Stimulated activated CD4-positive, alpha-beta T cell treated with anti-CD3 and anti-CD28 coated beads, Interleukin-12 subunit alpha, Interleukin-12 subunit beta, amount 100 ng/mL, for 24 hours (primary cell): ENCODE results near the gene ATP2B2.

Source experiments
- DNase-seq, 2 experiments: peaks; one replicate each; pipeline ENCODE4 v3.0.0-alpha.2; 2020; ENCODE audit warnings: low read depth in 2 of 2

Gene ATP2B2

DNA sequence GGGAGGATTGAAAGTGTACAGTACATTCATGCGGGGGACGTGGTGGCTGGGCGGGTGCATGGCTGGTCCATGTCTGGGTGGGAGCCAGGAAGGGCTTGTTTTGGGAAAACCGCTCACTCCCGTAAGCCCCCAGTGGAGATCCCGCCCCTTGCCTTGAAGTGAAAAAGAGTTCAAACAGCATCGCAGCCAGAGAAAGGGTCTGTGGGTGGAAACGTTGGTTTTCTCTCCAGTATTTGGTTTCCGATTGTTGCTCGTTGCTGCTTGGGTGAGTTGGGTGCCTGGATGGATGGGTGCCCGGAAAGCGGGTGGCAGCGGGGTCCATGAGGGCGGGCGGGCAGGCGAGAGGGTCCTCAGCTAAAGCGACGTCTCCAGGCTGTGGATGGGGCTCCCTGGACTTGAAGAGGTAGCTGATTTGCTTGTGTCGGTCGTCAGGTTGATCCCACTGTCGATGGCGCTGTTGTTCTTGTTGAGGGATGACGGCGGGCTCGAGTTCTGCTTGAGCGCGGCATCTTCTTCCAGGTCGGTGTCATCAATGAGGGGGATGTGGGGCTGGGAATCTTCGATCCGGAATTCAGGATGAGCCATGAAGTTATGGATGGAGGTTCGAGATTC lies 176.8 kb downstream of the ATP2B2 start:
- DNase-seq, result no peak

DNA sequence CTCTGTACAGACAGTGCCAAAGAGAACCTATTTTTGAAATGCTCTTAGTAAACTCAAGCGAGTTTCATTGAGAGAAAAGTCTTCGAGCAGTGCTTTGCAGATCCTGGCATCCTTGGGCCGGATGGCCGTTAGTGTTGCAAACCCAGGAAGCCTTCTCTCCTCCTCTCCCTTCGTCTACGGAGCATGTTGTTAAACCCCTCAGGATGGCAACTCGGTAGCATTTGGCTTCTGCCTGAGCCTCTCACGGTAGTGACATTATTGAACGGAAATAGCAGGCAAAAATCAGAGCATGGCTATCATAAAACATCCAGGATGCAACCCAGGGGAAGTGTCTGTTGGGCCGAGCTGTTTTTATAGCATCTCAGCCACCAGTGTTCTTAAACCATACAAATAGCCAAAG lies 177.8 kb downstream of the ATP2B2 start:
- no peak for DNase-seq

DNA sequence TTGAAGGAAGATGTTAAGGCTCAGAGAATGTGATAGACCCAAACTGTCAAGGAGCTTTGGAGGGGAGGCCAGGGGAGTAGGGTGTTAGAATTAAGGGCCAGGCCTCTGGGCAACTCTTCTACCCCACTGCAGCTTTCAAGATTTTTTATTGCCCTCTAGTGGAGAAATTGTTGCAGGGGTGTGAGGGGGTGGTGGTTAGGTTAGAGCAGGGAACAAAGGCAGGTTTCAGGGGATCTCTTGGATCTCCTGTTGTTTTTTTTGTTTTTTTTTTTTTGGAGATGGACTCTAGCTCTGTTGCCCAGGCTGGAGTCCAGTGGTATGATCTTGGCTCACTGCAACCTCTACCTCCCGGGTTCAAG lies 183.1 kb downstream of the ATP2B2 start:
- no peak for DNase-seq

DNA sequence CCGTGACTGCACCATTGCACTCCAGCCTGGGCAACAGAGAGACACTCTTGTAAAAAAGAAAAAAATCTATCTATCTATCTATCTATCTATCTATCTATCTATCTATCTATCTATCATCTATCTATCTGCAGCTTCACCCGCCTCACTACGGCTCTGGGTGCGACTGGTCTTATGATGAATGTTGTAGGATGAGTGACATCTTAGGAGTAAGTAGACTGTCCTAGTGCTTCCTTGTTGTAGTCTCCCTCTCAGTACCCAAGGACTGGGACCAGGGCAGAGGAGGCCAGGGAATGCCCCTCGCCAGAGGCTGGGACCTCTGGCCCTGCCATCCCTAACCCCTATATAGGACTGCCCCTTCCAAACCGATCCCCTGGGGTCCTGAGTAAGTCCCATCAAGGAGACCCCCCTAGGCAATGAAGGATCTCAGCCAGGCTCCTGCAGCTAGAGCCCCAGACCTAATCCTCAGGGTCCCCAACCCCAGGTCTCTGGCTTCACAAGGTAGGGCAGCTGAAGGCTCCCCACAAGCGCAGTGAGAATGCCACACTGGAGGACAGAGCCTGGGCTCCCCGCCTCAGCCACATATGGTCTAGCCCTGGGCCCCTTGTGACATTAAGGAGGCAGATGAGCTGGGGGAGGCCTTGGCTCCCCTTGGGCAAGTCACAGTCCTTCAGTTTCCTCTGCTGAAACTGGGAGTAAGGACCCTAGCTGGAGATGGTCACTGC lies 183.6 kb downstream of the ATP2B2 start:
- no peak for DNase-seq

DNA sequence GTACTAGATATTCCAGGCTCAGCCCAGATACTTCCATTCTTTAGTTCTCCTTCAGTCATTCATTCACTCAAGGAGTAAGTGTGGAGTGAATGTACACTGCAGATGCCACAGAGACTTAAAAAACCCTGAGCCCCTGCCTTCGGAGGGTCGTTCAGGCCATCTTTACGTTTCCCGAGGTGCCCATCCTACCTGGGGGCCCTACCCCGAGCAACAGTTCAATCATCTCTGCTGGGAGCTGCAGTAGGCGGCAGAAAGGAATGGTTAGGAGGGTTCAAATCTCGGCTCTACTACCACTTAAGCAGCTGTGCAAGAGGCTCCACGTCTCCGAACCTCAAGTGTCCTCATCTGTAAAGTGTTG lies 185.1 kb downstream of the ATP2B2 start:
- DNase-seq, result no peak

DNA sequence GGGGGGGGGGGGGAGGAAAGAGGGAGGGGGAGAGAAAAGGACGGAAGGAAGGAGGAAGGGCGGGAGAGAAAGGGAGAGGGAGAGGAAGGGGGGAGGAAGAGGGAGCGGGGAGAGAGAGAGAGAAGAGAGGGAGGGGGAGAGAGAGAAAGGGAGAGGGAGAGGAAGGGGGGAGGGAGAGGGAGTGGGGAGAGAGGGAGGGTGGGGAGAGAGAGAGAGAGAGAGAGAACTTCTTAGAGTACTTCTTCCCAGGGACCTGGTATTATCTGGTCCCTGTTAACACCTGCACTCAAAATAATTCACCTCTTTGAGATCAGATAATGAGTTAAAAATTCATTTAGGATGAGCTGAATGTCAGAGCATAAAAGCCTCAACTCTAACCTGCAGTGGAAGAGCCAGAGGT lies 185.6 kb downstream of the ATP2B2 start:
- DNase-seq, result no peak

DNA sequence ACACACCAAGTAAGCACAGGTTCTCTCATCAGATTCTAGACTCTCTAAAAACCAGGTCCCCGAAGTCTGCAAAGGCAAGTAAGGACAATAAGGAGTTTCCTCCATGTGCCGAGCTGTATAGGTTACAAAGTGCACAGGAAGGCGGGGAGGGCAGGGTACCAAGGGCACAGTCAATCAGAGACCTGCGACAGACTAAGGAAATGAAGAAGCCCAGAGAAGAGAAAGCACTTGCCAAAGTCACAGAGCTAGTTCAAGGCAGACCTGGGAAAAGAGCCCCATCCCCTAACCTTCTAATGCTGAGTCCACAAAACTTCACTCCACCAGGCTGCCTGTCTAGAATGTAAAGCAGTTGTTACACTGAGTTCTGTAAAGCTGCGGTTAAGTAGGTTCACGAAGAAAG lies 186.1 kb downstream of the ATP2B2 start:
- DNase-seq, result no peak

DNA sequence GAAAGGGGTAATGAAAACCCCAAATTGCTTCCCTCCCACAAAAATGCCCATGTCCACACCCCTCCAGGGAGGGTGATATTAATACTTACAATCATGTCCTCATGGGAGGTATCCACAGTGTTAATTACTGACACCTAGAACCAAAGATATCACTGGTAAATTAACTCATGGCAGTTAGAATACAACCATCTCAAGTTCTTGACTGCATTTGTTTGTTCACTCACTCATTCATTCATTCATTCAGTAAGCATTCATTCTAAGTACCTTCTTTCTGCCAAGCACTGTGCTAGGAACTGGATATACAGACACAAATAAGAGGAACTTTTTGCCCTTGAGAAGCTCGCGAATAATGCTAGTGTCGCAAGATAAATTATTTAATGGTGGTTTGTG lies 187.4 kb downstream of the ATP2B2 start:
- DNase-seq, result no peak

DNA sequence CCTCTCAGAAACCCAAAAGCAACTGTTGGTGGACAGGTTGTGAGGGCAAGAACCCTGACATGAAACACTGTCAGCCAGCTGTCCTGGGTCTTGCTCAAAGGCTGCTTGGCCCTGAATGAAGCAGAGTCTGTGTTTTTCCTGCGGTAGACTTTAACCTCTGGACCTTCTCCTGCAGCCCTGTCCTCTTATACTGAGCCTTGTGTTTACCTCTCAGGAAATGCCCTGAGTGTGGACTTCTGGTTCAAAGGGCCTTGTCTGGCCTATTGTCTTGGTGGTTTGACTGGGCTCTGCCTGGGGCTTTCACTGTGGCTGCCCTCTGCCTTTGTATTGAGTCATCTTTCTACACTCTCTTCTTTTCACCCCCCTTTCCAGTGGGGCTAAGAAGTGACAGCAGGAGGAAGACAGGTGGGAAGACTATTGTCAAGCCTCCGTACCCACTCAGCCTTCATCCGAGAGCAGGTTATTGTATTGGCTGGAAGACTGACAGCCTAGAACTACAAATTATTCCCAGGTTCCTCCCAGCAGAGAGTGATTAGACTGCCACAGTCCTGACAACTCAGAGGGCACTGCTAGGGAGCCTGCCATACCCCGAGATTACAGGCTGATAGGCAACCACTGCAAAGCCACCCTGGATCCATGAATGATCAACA lies 187.9 kb downstream of the ATP2B2 start:
- DNase-seq, result no peak

DNA sequence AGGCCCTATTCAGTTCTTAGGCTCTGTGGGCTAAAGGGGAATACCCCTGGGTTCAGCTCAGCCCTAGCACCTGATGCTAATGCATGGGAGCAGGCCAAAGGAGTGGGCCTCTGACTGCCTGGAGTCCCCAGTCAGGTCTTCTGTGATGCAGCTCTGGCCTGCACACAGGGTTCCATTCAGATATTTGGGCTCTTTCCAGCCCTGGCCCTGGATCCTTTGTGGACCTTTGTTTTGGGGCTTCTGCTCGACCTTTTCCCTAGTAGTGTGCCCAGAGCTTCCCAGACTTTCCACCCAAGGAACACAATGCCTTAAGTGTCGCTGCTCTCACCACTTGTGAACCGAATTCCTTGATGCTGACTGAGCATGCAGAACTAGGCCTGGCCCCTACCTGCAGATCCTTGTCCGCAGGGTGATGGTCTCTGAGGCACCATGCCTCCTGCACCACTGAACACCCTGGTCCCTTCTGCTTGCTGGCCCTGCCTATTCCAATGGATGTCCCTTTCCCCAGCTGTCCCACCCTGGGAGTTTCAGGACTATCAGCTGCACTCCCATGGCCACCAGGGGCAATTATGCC lies 189.5 kb downstream of the ATP2B2 start:
- DNase-seq, result no peak

DNA sequence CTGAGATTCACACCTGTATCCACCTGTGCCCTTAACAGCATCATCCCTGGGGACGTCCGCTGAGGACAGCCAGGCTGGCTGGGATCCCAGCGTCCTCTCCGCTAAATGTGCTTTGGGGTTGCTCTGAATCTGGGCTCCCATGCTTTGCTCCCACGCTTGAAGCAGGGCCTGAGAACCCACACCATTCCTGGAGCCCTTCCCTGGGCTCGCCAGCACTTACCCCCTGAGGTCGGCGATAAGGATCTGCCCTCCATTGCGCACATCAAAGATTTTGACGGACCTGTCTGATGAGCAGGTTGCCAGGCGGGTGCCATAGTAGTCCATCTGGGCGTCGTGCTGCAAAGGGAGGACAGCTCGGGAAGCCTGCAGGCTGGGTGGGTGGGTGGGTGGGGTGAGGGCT lies 190.3 kb downstream of the ATP2B2 start:
- no peak for DNase-seq

DNA sequence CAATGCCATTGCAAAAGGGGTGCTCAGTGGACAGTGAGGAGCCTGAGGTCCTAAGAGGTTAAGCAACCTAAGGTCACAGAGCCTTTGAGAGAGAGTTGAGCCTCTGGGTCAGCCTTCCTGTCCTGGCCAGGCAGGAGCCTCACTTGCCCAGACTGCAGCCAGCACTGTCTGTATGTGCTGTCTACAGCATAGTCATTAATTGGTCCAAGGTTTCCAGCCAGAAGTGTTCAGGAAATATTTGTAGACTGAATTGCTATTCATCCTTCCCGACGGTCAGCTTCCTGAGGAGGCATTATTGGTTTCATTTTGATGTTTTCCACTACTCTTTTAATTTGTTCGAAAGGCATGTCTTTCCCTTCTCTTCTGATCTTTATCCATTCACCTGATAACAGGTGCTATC lies 192.5 kb downstream of the ATP2B2 start:
- DNase-seq, result no peak

DNA sequence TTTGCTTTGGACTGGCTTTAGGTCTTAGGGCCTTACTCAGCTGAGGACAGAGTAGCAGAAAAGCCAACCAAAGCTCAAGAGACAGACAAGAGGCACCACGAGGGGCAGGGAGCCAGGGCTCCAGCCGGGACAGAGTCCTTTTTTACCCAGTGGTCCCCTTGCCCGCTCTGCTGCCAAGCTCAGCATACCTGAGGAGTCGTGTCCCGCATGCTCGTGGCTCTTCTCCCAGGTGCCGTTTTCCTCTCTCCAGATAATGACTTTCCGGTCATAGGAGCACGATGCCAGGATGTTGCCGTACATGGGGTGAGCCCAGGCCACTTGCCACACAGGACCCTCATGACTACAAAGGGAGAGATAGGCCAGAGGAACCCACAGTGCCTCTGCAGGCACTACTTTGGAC lies 193.0 kb downstream of the ATP2B2 start:
- DNase-seq, result no peak

DNA sequence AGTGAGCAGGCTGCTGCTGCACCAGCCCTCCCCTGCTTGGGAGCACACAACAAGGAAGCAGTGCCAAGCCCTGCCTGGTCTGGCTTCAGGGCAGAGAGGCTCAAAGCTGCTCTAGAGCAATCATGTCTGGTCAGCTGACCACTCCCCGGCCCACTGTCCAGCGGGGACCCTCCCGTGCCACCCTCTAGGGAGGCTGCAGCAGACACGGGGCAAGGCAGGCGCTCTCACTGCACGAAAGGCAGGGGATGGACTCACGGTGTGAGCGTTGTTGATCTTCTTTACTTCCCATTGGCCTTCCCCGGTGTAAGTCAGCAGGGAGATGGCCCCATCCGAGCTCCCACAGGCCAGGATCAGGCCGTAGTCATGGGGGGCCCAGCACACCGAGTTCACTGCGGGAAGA lies 193.7 kb downstream of the ATP2B2 start:
- no peak for DNase-seq

DNA sequence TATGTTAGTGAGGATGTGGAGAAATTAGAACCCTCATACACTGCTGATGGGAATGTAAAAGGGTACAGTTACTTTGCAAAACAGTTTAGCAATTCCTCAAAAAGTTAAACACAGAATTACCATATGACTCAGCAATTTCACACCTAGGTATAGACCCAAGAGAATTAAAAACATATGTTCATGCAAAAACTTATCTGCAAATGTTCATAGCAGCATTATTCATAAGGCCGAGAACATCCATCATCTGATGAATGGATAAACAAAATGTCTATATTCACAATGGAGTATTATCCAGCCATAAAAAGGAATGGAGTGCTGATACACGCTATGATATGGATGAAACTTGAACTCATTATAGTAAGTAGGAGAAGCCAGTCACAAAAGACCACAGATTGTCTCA lies 194.8 kb downstream of the ATP2B2 start:
- DNase-seq, result no peak

DNA sequence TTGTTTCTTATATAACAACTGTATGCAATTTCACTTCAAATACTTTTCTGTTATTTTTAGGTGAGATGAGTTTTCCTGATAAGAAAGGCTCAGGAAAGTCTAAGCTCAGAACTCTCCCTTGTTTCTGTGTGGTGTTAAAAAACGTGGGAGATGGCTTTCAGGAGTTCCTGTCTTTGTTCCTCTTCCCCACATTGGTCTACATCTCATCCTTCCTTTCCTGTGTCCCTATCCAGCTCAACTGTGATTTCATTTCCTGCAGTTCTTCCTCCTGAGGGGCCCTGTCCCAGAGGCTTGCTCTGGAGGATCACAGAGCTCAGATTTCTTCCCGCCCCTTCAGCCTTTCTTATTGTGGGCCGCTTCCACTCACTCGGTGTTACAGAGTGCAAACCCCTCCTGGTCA lies 195.7 kb downstream of the ATP2B2 start:
- DNase-seq, result no peak

DNA sequence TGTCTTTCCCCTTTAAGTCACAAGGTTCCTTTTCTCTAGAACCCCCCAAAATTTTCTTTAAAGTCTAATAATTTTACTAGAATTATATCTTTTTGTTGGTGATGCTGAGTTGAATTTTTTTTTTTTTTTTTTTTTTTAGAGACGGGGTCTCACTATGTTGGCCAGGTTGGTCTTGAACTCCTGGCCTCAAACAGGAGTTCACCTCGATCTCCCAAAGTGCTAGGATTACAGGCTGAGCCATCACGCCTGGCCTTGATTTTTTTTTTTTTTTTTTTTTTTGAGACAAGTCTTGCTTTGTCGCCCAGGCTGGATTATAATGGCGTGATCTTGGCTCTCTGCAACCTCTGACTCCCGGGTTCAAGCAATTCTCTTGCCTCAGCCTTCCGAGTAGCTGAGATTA lies 196.7 kb downstream of the ATP2B2 start:
- no peak for DNase-seq

DNA sequence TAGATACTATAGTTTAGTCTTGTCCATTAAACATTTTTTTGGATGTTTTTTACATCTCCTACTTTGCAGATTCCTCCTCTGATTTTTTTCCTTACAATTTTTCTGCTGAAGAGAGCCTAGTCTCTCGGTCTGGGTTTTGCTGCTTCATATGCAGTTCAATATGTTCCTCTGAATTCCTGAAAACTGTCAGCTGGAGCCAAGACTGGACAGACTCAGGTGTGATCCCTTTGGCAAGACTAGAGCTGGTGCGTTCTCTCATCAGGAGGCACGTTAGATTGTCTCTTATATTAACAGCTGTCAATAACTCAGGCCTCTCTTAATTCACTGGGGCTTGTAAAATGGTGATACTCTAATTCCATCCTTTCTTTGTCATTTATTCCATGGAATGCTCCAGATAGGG lies 199.2 kb downstream of the ATP2B2 start:
- no peak for DNase-seq

DNA sequence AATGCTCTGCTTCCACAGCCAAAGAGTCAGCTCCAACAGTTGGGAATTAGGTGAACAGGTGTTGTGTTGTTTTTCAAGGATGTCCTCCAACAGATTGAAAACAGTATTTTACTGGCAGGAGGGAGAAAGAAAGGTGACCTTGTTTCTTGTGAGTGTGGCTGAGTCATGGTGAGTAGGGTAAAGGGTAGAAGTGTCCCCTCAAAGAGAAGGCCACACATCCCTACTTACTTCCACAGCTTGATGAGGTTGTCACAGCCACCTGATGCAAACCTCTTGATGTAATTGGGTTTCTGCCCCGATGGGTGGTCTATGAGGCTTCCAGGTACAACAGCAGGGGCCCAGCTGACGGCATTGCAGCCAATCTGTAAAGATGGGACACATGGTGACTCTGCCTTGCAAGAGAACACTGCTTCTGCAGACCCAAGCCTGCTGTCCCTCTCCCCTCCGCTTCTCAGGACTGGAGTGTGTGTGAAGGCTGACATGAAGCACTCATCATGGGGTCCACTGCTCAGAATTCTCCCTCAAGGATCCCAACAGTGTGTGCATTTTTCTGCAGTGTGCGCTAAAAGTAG lies 200.0 kb downstream of the ATP2B2 start:
- no peak for DNase-seq

DNA sequence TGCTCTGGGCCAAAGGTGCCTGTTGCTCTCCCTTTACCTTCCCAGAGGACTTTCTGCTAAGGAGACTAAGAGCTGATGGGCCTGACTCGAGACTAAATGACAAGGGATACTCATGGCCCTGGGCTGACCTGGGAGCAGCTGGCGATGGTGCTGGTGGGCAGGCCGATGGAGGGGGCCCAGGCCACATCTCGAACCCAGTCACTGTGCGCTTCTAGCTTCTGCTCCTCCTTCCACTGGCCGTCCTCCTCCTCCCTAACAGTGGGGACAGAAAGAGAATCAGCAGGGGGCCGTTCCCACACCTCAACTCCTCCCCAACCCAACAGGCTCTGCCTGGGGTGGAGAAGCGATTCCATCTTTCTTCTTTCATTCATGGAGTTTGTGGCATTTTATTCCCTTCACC lies 200.5 kb downstream of the ATP2B2 start:
- no peak for DNase-seq

DNA sequence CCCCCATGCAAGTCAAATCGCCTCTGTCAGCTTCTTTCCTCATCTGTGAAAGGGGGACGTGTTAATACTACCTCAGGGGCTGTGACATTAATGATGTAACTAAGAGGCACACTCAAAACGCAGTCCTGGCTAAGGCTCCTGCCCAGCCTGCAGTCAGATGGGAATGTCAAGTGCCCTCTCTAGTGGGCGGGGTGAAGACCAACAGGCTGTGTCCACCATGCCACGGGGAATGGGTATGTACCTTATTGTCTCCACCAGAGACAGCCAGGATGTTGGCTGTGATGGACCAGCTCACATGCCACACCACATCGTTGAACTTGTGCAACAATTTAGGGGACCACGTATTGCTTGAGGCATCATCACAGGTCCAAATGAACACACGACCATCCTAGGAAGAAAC lies 201.6 kb downstream of the ATP2B2 start:
- DNase-seq, result no peak

DNA sequence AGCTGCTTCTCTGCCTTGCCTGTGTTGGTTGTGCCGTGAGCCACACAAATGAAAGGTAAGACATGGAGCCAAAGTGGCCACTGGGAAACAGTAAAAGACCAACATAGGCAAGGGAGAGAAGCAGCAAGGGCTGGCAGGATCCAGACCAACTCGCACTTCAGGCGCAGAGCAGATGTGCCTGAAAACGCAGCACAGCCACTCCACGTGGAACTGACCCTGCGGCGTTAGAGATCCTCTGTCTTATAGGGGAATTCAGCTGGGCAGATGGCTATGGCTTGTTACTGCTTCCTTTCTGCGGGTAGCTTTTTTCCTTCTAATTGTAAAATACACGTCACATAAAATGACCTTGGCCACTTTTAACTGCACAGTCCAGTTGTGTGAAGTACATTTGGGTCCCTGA lies 202.3 kb downstream of the ATP2B2 start:
- DNase-seq, result no peak

DNA sequence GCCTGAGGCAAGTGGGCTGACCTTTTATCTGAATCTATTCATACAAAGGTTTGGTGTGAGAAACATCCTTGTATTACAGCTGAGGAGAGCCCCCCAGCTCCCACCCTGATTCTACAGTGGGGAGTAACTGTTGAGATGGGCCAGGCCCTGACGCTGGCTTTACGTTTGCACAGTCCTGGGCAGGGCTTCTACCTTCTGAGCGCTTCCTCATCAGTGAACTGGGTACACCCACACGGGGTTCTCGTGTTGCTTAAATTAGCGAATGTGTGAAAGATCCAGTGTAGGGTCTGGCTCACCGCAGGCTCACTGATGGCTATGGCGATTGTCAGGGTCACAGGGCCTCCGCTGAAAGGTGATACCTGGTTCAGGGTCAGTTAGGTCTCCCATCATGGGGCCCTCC lies 205.3 kb downstream of the ATP2B2 start:
- DNase-seq, result no peak
